ENCODE results near the gene RSPO1.

The RSPO1 gene

GRCh38 chr1:37614105-37614504, 20.6 kb downstream of the RSPO1 start:
- TF ChIP-seq, protein P1, sequence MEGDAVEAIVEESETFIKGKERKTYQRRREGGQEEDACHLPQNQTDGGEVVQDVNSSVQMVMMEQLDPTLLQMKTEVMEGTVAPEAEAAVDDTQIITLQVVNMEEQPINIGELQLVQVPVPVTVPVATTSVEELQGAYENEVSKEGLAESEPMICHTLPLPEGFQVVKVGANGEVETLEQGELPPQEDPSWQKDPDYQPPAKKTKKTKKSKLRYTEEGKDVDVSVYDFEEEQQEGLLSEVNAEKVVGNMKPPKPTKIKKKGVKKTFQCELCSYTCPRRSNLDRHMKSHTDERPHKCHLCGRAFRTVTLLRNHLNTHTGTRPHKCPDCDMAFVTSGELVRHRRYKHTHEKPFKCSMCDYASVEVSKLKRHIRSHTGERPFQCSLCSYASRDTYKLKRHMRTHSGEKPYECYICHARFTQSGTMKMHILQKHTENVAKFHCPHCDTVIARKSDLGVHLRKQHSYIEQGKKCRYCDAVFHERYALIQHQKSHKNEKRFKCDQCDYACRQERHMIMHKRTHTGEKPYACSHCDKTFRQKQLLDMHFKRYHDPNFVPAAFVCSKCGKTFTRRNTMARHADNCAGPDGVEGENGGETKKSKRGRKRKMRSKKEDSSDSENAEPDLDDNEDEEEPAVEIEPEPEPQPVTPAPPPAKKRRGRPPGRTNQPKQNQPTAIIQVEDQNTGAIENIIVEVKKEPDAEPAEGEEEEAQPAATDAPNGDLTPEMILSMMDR (IDR thresholded peaks at IDR 0.05; ENCODE audit: low read depth, low read length): no peak
- DNase-seq (ENCODE audit: low read depth, low spot score): no peak
- no peak overlapping the region for H3K4me3 ChIP-seq (ENCODE audit: low read depth, low read length)
- in situ Hi-C loops (cut with HindIII; ENCODE audit: low sequenced_read_pairs): no loop called here

DNA sequence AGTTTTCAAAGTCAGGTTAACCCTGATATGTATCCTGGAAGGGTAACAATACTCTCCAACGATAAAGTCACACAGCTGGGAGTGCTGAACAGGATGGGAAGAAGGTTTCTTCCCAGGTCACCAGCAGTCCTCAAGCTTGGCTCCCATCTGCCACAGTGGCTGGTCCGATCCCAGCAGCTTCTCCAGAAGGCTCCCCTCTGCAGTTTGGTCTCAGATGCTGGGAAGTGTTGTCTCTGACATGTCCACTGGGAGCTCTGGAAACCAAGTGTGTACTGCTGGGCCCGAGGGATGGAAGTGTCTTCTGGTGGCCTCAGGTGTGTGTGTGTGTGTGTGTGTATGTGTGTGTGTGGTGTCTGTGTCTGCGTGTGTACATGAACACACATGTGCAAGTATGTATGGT, 22.5 kb downstream of the RSPO1 start:
- TF ChIP-seq, protein P1 (IDR thresholded peaks at IDR 0.05; ENCODE audit: low read depth, low read length): no peak
- no peak for DNase-seq (ENCODE audit: low read depth, low spot score)
- H3K4me3 ChIP-seq (ENCODE audit: low read depth, low read length): no peak overlapping the region
- in situ Hi-C loops (cut with HindIII; ENCODE audit: low sequenced_read_pairs): no loop called here

DNA sequence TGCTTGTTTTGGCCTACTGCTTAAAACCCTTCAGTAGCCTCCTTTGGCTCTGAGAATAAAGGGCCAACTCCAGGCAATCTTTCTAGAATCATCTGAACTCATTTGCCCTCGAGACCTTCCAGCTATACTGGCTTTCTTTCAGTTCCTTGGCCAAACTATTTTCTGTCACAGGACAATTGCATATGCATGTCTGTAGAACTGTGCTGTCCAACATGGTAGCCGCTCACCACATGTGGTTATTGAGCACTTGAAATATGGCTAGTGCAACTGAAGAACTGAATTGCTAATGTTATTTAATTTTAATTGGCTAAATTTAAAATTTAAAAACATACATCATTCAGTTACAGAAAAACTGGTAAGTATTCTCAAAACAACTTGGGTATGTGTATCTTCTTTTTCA, 24.7 kb downstream of the RSPO1 start:
- H3K4me3 ChIP-seq (ENCODE audit: low read depth, low read length): no peak overlapping the region
- no peak for DNase-seq (ENCODE audit: low read depth, low spot score)
- TF ChIP-seq, protein P1 (IDR thresholded peaks at IDR 0.05; ENCODE audit: low read depth, low read length): no peak
- in situ Hi-C loops (cut with HindIII; ENCODE audit: low sequenced_read_pairs): no loop called here

DNA sequence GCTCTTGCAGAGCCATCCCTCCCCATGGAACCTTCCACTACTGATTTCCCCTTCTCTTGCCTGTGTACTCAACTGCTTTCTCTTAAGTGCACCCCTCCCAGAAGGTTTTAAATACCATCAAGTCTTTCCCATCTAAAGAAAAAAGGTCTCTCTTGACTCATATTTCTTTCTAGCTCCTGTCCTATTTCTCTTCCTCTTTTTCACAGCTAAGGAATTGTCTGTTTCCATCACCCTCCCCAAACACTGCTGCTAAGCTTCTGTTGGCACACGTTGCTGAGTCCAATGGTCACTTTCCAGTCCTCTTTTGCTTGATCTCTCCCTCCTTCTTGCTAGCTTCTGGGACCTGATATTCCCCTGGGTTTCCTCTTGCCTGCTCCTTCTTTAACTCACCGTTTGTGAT, 25.7 kb downstream of the RSPO1 start:
- TF ChIP-seq, protein P1 (IDR thresholded peaks at IDR 0.05; ENCODE audit: low read depth, low read length): no peak
- no peak for DNase-seq (ENCODE audit: low read depth, low spot score)
- H3K4me3 ChIP-seq (ENCODE audit: low read depth, low read length): no peak overlapping the region
- in situ Hi-C loops (cut with HindIII; ENCODE audit: low sequenced_read_pairs): no loop called here

DNA sequence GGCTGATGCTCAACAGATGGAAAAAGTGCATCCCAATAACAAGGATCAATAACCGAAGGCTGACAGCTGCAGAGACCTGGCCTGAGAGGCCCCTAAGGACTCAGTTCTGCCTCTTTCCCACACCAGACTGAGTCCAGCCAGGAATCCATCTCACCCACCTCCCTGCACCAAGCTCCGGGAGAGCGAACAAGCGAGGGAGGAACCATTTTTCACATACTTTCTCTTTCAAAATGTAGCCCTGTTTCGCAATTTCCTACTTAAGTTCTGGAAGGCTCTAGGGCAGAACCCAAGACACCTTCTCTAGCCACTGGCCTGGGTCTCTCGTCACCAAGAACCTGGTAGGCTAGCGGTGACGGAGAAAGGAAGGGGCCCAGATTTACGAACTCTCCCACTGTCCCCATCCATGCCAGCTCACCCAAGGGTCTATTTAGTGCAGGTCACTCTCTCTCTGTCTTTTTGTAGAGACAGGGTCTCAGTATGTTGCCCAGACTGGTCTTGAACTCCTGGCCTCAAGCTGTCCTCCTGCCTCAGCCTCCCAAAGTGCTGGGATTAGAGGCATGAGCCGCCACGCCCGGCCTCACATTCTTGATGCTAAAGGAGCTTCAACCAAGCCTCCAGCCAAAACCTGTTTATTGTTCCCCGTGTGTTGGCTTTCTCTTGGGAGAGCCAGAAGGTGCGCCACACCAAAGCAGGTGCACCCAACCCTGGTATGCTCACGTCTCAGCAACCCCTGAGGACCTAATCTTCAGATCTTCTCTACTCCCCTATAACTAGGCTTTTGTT, 28.0 kb downstream of the RSPO1 start:
- DNase-seq (ENCODE audit: low read depth, low spot score): no peak
- no peak overlapping the region for H3K4me3 ChIP-seq (ENCODE audit: low read depth, low read length)
- TF ChIP-seq, protein P1 (IDR thresholded peaks at IDR 0.05; ENCODE audit: low read depth, low read length): no peak
- in situ Hi-C loops (cut with HindIII; ENCODE audit: low sequenced_read_pairs): no loop called here

GRCh38 chr1:37605806-37606474, 28.8 kb downstream of the RSPO1 start:
- TF ChIP-seq, protein P1 (IDR thresholded peaks at IDR 0.05; ENCODE audit: low read depth, low read length): no peak
- in situ Hi-C loops (cut with HindIII; ENCODE audit: low sequenced_read_pairs): no loop called here
- H3K4me3 ChIP-seq (ENCODE audit: low read depth, low read length): no peak overlapping the region
- DNase-seq (ENCODE audit: low read depth, low spot score): no peak
